Brain pericyte (primary cell): ENCODE results near the gene SPATA31A7.
"Not testable (repeated sequence)": the region's sequence is repeated elsewhere in the genome, so short reads cannot be mapped to it uniquely, and the experiment has no call there.

Experiments
- DNase-seq: peaks from one replicate; pipeline ENCODE4 v3.0.0-alpha.2; 2012; ENCODE audit warnings: low read depth, low spot score

SPATA31A7 gene

GRCh38 chr9:61189736-61190135 lies at the start of gene SPATA31A7:
Gene SPATA31A7 (plus strand): TSS chr9:61190036. CDS start chr9:61190065, 29 bp downstream.
- DNase-seq = not testable (repeated sequence)

DNA sequence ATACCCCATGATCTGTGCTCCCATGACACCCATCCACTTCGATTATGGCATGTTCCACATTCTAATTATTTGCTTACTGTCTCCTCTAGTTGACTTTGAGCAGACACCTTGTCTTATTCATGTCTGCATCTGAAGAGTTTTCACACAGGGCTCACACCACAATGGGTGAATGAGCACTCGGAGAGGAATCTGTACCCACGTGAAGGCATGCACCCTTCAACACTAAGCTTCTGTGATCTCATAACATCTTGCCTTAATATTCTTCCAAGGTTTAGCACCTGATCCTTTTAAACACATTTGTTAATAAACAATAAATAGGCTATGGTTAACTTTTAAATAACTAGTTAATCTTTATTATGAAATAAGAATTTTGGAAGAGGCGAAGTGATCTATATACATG lies 36.6 kb downstream of the SPATA31A7 start:
- not testable (repeated sequence) for DNase-seq
